NCI-H460 (cell line): ENCODE results near the gene VWA3B. TPM values are rescaled to one million over a fixed set of nuclear protein-coding genes. Genes with fewer than 3 reads are reported as not detected.
"Not testable (repeated sequence)": the region's sequence is repeated elsewhere in the genome, so short reads cannot be mapped to it uniquely, and the experiment has no call there.

Experiments
- DNase-seq: peaks from one replicate; pipeline ENCODE4 v3.0.0-alpha.2; 2016; ENCODE audit warnings: low read depth; ENCODE audit errors: extremely low read depth
- total RNA-seq: library from RNA; depleted of rRNA; stranded (reverse); fragments of >200 nt; shearing (Covaris generic); gene quantifications from 2 replicates; pipeline ENCODE4 v1.2.3, GENCODE V29; 2014

The VWA3B gene
- total RNA-seq, 1 experiment from 2014 or later = not detected

DNA sequence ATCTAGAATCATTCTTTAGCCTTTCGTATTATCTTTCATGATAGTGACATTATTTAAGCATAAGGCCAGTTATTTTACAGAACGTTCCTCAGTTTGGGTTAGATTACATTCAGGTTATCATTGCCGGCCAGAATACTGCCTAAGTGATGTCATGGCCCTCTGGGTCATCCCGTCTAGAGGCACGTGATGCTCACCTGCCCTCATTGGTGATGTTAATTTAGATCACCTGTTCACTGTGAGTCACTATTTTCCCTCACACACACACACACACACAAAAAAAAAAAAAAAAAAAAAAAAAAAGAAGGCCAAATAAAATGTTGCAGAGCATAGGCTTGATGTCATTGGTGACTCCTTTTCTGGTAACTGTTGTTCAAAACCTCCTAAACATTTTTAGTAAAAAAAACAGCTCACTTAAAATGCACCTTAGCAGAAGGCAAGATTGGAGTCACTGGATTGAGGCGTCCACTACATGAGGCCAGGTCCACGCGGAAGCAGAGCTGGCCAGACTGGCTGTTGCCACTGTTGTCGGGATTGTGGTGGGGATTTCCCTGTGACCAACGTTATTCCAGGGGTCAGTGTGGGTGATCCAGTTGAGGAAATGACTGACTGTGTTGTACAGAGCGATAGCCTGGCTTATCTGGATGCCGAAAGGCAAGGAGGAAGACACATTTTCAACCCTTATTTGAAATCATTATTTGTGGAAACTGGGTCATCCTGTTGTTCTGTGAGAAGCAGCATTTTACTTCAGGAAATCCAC, 207.1 kb downstream of the VWA3B start:
- DNase-seq = no peak

DNA sequence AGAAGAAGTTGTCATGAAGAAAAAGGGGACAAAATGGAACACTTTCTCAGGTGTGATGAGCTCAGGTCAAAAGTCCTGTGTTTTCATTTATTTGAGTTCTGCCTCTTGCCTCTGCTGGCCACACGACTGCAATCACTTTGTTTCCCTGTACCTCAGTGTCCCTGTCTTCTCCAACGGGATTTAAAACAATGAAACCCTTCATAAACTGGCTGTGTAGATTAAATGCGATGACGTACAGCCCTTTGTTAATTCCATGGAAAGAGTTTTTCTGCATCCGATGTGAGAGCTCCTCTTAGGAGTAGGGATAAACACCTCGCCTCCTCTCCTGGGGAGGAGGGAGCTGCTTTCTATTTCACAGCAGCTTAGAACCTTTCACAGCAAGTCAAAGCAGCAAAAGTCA, 207.7 kb downstream of the VWA3B start:
- DNase-seq = no peak

DNA sequence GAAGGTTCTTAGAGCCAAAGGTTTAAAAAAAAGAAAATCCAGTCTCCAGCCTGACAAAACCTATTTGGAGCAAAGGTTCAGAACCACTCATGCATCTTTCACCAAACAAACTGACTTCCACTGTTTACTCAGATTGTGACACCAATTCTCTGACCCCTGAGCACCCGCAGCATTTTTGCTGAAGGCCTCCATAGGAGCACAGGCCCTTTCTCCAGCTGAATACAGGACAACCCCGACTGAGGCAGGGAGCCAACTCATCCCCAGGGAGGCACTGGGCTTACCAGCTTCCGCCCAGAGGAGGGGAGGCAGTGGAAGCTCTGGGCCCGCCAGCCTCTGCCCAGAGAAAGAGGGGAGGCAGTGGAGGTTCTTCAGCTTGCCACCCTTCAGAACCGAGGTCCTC, 208.3 kb downstream of the VWA3B start:
- no peak for DNase-seq

DNA sequence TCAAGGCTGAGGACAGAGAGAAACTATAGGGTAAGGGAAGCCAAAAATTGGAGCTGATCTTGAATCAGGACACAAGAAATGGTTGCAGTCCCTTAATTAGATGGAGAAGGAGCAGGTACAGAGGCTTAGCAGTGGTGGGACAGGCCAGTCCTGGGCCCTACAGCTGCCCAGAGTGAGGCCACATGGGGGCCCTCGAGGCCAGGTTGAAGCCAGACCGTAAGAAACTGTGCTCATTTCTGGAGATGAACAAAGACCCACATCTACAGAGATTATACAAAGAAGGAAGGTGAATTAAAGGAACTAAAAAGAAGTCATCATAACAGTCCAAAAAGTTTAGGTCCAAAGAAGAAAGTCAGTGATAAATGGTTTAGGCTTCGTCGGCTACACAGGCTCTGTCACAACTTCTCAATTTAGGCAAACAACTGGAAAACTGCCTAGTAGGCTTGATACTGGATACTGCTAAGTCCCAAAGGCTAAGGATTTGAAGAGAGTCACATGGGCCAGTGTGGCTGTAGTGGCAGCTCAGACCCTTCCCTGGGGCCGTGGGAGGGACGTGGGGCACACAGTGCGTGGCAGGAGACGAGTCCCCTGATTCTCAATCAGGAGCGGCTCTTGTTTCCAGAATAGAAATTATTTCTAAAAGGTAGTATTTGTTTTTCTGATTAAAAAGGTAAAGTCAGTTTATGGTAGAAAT, 208.9 kb downstream of the VWA3B start:
- DNase-seq = no peak

DNA sequence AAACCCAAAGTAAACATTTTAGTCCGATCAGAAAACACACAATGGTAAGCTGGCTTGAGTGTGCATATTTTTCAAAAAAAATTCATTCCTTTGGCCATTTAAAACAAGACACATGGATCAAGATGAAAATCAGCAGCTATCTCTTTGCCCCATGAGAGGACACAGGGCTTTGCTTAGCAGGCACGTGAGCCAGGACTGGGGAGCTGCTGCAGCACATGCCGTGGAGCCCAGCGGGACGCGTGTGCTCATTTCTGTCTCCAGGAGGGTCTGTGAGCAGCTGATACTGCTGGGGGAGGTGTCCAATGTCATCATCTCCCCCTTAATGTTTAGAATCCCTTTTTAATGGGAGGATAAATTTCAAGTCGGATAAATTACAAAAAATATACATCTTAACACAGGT, 209.5 kb downstream of the VWA3B start:
- no peak for DNase-seq

DNA sequence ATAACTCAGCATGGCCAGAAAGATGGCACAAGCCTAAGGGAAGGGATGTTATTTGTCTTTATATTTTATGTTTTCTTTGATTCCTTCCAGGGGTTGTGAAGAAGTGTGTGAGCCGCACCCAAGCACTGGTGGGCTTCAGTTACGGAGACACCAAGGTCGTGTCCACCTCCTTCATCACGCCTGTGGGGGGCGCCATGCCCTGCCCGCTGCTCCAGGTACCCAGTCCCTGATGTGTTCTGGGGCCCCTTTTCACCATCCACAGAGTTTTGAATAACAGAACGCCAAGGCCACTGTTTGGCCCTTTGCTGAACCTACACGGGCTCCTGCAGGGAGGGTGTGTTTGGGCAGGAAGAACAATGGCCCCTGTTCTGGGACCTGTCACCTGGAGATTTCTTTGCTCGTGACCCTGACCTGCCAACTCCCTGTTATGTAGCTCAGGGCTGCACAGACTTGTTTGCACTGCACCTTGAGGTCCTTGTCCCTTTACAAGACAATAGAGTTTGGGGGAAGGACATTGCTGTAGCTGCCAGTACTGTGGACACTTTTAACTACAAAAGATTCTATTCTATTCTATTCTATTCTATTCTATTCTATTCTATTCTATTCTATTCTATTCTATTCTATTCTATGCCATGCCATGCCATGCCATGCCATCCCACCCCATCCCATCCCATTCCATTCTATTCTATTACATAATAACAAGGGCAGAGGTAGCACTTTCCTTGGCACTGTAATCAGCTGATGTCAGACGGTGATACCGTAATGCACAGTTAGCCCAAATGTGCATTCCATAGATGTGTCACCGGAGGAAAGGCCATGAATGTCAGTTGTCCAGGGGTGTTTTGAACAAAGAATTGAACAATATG, 211.1 kb downstream of the VWA3B start:
- DNase-seq = no peak

DNA sequence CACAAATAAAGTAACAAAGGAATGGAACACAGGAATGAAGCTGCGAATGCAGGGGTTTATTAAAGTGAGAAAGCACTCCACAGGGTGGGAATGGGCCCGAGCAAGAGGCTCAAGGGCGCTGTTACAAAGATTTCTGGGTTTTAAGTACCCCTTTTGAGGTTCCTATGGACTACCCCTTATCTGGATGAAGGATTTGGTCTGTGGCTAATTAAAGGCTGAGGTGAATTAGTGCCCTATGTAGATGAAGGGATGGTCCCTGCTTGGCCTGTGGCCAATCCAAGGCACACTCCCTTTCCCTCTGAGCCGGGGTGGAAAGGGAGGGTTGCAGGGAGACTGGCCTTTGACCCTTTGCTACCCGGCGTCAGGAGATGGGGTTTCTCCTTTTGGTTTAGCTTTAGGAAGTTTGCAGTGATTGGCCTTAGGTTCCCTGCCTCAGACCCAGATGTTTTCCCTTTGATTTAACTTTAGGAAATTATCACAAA, 211.8 kb downstream of the VWA3B start:
- DNase-seq = no peak

DNA sequence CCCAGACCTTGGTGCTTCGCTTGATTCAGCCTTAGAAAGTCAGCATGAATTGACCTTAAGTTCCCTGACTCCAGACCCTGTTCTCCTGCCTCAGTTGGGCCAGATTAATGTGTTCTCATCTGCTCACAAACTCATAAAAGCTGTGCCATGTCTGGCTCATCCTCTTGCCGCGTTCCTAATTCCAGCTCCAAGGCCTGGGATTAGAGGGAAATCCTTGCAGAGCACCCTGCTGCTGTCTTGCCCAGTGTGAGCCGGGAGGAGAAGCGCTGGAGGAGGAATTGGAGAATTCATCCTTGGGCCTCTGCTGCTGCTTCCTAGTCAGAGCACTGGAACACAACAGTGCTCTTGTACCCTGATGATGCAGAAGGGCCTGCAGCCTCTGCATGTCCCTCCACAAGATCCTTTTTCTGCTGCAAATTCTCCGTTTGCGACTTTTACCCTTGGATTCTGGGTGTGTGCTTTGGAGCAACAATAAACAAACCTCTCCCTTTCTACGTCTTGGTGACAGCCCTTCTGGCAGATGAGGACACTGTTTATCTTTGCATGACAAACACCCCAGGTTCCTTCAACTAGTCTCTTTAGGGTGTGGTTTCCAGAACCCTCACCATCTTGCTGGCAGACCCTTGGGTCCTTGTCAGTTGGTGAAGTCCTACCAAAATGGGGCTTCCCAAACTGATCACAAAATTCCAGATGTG, 212.4 kb downstream of the VWA3B start:
- no peak for DNase-seq

DNA sequence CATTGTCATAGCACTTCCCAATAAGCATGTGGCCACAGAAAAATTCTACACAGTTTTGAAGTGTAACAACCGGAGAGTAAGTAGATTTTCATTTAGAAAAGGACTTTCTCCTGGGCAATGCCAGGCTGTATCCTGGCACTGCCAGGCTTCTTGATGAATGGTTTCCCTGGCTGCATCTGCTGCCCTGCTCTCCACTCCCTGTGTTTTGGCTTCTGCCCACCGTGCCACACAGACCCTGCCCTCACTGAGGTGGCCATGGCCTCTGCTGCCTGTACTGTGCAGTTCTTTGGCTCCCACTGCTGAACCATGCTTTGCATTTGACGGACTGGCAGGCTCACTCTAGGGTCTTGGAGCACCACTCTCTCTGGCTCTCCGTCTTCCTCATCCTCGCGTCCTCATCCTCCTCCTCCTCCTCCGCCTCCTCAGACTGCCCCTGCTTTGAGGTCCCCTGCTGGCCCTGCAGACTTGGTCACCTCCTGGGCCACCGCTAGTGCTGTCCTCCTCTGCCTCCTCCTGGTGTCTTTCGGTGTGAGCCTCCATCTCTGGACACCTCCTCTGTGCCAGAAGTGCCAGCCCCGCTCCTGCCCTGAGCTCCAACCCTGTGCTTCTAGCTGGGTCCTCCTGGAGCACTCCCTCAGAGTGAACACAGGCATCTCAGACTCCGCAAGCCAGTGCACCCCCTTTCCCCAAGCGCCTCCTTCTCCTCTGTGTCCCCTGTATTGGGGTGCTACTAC, 213.3 kb downstream of the VWA3B start:
- DNase-seq = no peak

DNA sequence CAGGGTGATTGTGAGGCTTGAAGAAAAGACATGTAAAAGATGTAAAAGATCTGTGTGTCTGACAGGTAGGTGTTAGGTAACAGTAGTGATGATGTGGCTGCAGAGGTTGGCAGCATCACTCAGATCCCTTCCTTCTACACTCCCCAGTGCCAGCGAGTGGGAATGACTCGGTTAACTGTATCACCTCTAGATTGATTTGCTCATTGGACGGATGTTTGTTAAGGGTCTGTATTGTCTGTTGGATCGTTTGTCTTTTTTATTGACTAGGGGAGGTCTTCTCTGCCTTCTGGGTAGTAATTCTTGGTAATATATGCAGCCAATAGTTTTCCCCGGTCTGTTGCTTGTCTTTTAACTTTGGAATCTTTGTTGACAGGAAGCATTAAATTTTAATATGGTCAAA, 214.5 kb downstream of the VWA3B start:
- no peak for DNase-seq

DNA sequence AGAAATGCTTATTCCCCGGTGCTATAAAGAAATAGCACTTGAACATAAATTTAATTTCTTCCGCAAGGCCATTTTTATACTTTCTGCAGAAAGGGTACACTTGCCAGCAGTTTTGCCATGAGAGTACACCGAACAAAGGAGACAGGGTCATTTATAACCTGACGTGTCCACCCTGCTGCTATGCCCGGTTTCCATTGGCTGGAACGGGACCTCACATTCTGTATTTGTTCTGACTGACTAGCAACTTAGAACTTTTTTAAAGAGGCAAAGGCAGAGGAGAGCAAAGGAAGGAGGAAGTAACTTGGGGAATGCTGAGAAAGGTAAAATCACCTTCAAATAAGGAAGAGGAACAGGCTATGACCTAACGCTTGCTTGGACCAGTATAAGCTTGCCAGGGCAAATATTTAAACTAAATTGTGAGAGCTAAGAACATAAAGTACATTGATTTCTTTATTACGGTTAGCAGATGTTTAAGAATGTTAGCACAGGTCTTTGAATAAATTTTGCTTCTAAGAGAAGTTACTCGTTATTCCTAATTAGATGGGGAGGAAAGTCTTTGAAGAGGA, 220.2 kb downstream of the VWA3B start:
- not testable (repeated sequence) for DNase-seq

DNA sequence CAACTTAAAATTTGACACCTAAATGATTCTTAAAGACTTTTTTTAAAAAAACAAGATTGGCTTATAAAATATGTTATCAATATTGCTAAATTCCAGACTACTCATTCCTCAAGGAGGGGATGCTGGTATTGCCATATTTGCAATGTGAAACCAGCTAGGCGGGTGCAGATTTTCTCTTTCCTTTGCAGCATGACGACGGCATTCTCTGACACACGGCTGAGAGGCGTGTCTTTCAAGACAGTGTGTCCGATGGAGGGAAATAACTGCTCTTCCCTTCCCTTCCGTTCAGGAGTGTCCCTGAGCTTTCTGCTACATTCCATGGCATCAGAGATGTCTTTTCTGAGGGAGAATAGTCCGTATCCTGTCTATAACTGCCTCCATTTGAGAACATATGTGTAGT, 221.1 kb downstream of the VWA3B start:
- no peak for DNase-seq

DNA sequence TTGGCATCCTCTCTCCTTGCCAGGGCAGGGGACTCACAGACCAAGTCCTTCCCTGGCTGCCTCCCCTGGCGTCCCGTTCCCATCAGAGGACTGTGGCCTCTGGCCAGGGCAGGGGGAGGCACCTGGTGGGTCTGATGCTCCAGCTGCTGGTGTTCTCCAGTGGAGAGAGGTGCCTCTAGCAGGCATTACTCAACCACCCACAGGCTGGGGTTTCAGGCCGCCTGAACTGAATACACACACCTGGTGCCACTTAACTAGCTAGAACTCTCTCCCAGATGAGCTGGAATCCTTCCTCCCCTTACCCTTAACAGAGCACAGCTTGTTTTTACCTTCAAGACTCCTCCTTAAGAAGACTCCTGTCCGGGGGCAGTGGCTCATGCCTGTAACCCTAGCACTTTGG, 221.6 kb downstream of the VWA3B start:
- DNase-seq = no peak

DNA sequence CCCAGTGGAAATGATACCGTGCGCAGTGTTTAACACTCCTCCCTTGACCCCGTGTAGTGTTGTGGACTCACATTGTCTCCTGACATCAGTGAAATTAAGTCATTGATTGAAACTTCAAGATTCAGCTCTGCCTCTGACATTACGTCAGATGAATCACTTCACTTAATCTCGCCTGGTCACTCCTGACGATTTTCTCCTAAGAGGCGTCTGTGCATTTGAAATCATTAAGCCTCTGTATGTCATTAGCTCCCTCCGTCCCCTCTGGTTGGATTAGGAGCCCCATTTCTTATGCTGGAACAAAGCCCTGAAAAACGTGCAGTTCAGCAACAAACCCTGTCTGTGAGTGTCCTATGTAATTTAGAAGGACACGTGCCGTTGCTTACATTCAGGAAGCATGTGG, 222.6 kb downstream of the VWA3B start:
- no peak for DNase-seq

DNA sequence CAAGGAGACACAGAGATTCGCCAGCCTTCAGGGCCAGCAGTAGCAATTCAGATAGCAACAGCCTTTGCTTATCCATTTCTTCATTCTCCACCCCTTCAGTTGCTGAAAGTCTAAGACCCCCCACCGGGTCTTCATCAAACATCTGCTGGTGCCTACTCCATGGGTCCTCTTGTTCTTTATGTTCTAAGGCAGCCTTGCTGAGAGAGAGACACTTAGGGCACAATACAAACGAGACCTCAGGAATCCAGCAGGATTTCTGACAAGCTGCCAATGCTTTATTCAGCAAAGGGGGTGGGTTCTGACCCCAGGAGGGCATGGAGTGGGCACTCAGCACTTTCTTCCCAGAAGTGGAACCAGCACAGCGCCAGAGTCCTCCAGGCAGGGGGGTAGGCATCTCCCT, 223.0 kb downstream of the VWA3B start:
- DNase-seq = no peak

DNA sequence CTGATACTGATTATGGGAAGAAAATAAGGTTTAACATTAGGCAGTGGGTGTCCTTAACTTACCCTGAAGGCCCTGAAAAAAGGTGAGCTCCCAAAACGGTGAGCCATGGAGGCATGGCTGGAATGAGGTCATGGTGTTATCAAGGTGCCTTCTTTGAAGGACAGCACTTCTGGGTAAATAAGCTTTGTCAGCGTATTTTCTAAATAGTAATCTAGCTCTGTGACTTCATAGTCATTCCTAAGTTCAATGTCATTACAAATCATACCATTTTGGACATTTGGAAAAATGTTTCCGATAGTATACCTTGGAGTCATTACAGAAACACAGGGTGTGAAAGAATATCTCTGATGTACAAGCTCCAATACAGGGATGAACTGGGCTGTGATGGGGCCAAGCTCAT, 224.1 kb downstream of the VWA3B start:
- no peak for DNase-seq

DNA sequence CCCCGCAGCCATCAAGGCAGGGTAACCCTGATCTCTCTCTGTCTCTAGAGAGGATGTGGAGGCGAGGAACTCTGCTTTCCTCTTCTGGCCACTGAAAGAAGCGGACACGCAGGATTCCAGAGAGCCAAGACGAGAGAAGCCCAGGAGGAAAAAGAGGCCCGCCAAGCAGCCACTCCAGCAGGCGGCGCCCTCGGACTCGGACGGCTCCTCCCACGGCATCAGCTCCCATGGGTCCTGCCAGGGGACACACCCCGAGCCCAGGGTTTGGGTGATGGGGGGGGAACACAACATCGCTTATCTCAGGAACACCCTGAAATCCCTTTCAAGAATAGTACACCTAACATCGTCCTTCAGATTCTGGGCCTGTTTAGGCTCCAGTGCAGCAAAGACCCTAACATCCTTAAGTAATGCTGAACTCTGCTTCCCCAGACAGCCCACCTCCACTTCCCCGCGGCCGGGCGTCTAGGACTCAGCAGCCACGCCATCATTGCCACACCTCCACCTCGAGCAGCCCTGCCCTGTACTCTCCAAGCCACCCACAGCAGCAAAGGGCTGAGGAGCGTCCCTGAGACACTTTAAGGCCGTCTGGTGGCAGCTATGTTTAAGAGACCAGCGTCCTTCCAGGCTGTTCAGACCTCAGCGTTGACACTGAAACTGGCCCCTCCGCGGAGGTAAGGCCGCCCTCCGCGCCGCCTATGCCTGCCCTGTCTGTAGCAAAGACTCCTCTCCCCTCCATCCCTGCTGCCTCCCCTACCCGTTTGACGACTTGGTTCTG, 225.0 kb downstream of the VWA3B start:
- no peak for DNase-seq

DNA sequence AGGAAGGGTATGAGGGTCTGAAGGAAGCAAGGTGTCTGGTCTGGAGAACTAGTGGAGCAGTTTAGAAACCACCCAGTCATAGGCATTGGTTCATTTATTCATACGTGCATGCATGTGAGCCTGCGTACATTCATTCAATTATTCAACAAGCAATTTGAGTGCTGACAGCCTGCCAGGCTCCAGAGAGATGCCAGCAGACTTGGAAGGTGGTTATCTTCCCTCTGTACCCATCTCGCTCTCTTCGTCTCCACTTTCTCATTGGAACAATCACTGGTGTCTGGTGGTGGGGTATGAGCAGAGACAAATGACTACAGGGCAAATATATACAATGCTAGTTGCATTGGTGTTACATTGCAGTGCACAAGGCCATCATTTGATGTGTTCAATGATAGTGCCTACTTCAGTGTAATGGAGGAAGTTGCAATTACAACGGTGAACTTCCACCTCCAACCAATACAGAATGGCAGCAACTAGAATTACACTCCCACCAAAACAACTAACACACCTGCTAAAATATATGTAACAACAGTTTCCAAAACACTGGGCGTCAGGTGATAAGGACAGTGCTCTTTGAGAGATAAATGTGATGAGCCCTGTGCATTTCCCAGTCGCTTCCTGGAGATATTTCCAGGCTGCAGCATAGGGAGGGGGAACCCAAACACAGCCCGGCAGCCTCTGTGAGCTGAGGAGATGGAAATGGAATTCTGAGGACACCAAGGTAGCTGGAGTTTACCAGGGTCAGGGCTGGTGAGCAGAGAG, 226.7 kb downstream of the VWA3B start:
- no peak for DNase-seq
